Neural cell (in vitro differentiated cells): Measurements from ENCODE around the gene WDR93. TPM values are rescaled to one million over a fixed set of nuclear protein-coding genes. Genes with fewer than 3 reads are reported as not detected.

Experiments used
- H2AFZ ChIP-seq: fragments of 200-600, 300-800 bp; sonication (generic), shearing (Covaris generic); 2 replicates; pipeline ENCODE4 v1.6.0; 2014; ENCODE audit warnings: low read depth, mild to moderate bottlenecking, antibody characterized with exemption, low read length, moderate library complexity
- H3F3A ChIP-seq: fragments of 200-600 bp; shearing (Covaris generic); 2 replicates; pipeline ENCODE4 v1.6.1; 2016; ENCODE audit warnings: mild to moderate bottlenecking, moderate library complexity, mixed read lengths, antibody characterized with exemption, low read length; ENCODE audit not compliant: insufficient read depth, poor library complexity, severe bottlenecking
- H3K27ac ChIP-seq: fragments of 200-600, 300-800 bp; sonication (generic), shearing (Covaris generic); 2 replicates; pipeline ENCODE4 v1.5.1; 2014; ENCODE audit warnings: mild to moderate bottlenecking, low read length, moderate library complexity
- H3K27me3 ChIP-seq: fragments of 300-800, 200-600 bp; sonication (generic), shearing (Covaris generic); 2 replicates; pipeline ENCODE4 v1.6.0; 2014; ENCODE audit warnings: mild to moderate bottlenecking, low read depth, low read length, moderate library complexity; ENCODE audit not compliant: insufficient read depth
- H3K36me3 ChIP-seq: fragments of 300-800, 200-600 bp; sonication (generic), shearing (Covaris generic); 2 replicates; pipeline ENCODE4 v1.5.1; 2014; ENCODE audit warnings: mild to moderate bottlenecking, antibody characterized with exemption, low read length, moderate library complexity; ENCODE audit not compliant: insufficient read depth
- H3K4me2 ChIP-seq: fragments of 300-800, 200-600 bp; sonication (generic), shearing (Covaris generic); 2 replicates; pipeline ENCODE4 v1.6.0; 2014; ENCODE audit warnings: mild to moderate bottlenecking, low read length
- H3K4me3 ChIP-seq: fragments of 300-800, 200-600 bp; sonication (generic), shearing (Covaris generic); 2 replicates; pipeline ENCODE4 v1.5.1; 2014; ENCODE audit warnings: mild to moderate bottlenecking, low read length, moderate library complexity
- H3K79me2 ChIP-seq: fragments of 200-600 bp; shearing (Covaris generic); replicated peaks from 2 replicates; pipeline ENCODE4 v1.6.0; 2014; ENCODE audit warnings: mild to moderate bottlenecking, low read length, moderate library complexity; ENCODE audit not compliant: insufficient read depth
- H3K9ac ChIP-seq: fragments of 300-800, 200-600 bp; sonication (generic), shearing (Covaris generic); 2 replicates; pipeline ENCODE4 v1.6.1; 2016; ENCODE audit warnings: mild to moderate bottlenecking, low read length, mixed read lengths
- H3K9me2 ChIP-seq: fragments of 200-600 bp; shearing (Covaris generic); 2 replicates; pipeline ENCODE4 v1.6.1; 2016; ENCODE audit warnings: mild to moderate bottlenecking, low read length, mixed read lengths; ENCODE audit not compliant: insufficient read depth
- H3K9me3 ChIP-seq: fragments of 200-600, 300-800 bp; sonication (generic), shearing (Covaris generic); 2 replicates; pipeline ENCODE4 v1.6.1; 2016; ENCODE audit warnings: mild to moderate bottlenecking, mixed run types, low read length, moderate library complexity, mixed read lengths
- H4K20me1 ChIP-seq: fragments of 200-600 bp; shearing (Covaris generic); 2 replicates; pipeline ENCODE4 v1.6.1; 2016; ENCODE audit warnings: mild to moderate bottlenecking, mixed run types; ENCODE audit not compliant: insufficient read depth
- CTCF ChIP-seq: fragments of 450-650 bp; IDR thresholded peaks from 2 replicates; pipeline ENCODE4 v1.5.1; 2014; ENCODE audit warnings: antibody characterized with exemption, mild to moderate bottlenecking, moderate library complexity; ENCODE audit not compliant: poor library complexity, severe bottlenecking
- EZH2 ChIP-seq: fragments of 200-600, 300-800 bp; shearing (Covaris generic), sonication (generic); IDR thresholded peaks from 2 replicates; pipeline ENCODE4 v1.6.1; 2014; ENCODE audit warnings: antibody characterized with exemption, low read length, borderline replicate concordance, mild to moderate bottlenecking; ENCODE audit not compliant: insufficient read depth, poor library complexity, severe bottlenecking
- MXI1 ChIP-seq: fragments of 450-650 bp; conservative IDR thresholded peaks from 2 replicates; pipeline ENCODE4 v1.6.1; 2014; ENCODE audit warnings: antibody characterized with exemption, mild to moderate bottlenecking; ENCODE audit not compliant: poor library complexity, severe bottlenecking
- POLR2AphosphoS5 ChIP-seq: IDR thresholded peaks from 2 replicates; pipeline ENCODE4 v1.6.1; 2012
- RAD21 ChIP-seq: fragments of 450-650 bp; conservative IDR thresholded peaks from 2 replicates; pipeline ENCODE4 v1.6.1; 2014; ENCODE audit warnings: antibody characterized with exemption, mild to moderate bottlenecking, moderate library complexity
- polyA plus RNA-seq: library from polyadenylated mRNA; depleted of rRNA; stranded (reverse); fragments of >200 nt; gene quantifications from 2 replicates; pipeline ENCODE4 v1.2.3, GENCODE V29; 2014
- TF ChIP-seq, protein P1 (sequence below): IDR thresholded peaks from 2 replicates; pipeline ENCODE4 v1.6.1; 2012; ENCODE audit warnings: borderline replicate concordance

The WDR93 gene
- polyA plus RNA-seq, 1 donor from 2014 or later: 0.41 TPM

DNA sequence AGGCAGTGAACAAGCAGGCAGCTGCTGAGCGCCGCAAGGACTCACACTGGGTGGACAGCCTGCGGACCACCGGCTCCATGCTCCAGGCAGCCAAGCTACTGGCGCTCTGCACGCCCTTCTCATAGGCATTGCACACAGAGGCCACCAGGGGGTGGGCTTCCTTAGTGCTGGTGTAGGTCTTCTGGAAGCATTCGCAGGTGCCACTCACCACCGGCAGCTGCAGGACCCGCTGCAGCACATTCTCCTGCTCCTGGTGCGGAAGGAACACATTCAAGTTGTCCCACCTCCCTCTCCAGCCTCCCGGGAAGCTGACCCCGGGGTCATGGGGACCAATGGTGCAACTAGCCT is 17.5 kb upstream of the WDR93 start:
- Histone ChIP-seq H3K36me3 (no peaks in the 10 kb centered on the region), H2AFZ (no peak overlapping the region), H3F3A (no peaks in the 10 kb centered on the region), H3K27ac (no peak overlapping the region), H3K9ac (no peak overlapping the region), H3K9me2 (no peaks in the 10 kb centered on the region), H3K79me2 (no peaks in the 10 kb centered on the region), H4K20me1 (no peaks in the 10 kb centered on the region), H3K4me2 (no peak overlapping the region), H3K9me3 (no peaks in the 10 kb centered on the region), H3K4me3 (no peak overlapping the region), H3K27me3 (no peaks in the 10 kb centered on the region)
- TF ChIP-seq CTCF (no peak), POLR2AphosphoS5 (no peak)
- TF ChIP-seq, protein P1, sequence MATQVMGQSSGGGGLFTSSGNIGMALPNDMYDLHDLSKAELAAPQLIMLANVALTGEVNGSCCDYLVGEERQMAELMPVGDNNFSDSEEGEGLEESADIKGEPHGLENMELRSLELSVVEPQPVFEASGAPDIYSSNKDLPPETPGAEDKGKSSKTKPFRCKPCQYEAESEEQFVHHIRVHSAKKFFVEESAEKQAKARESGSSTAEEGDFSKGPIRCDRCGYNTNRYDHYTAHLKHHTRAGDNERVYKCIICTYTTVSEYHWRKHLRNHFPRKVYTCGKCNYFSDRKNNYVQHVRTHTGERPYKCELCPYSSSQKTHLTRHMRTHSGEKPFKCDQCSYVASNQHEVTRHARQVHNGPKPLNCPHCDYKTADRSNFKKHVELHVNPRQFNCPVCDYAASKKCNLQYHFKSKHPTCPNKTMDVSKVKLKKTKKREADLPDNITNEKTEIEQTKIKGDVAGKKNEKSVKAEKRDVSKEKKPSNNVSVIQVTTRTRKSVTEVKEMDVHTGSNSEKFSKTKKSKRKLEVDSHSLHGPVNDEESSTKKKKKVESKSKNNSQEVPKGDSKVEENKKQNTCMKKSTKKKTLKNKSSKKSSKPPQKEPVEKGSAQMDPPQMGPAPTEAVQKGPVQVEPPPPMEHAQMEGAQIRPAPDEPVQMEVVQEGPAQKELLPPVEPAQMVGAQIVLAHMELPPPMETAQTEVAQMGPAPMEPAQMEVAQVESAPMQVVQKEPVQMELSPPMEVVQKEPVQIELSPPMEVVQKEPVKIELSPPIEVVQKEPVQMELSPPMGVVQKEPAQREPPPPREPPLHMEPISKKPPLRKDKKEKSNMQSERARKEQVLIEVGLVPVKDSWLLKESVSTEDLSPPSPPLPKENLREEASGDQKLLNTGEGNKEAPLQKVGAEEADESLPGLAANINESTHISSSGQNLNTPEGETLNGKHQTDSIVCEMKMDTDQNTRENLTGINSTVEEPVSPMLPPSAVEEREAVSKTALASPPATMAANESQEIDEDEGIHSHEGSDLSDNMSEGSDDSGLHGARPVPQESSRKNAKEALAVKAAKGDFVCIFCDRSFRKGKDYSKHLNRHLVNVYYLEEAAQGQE: no peak

GRCh38 chr15:89674526-89674925 is 16.1 kb upstream of the WDR93 start:
- TF ChIP-seq CTCF: no peak
- TF ChIP-seq POLR2AphosphoS5: no peak
- no peak for TF ChIP-seq RAD21
- TF ChIP-seq, protein P1: no peak
- TF ChIP-seq MXI1: no peak
- no peak for TF ChIP-seq EZH2
- Histone ChIP-seq H4K20me1 (no peaks in the 10 kb centered on the region), H3K4me3 (no peak overlapping the region), H3K9me2 (no peaks in the 10 kb centered on the region), H3K9ac (no peak overlapping the region), H3K27me3 (no peaks in the 10 kb centered on the region), H2AFZ (no peak overlapping the region), H3K9me3 (no peaks in the 10 kb centered on the region), H3K36me3 (no peaks in the 10 kb centered on the region), H3K4me2 (no peak overlapping the region), H3K79me2 (no peaks in the 10 kb centered on the region), H3F3A (no peaks in the 10 kb centered on the region), H3K27ac (no peak overlapping the region)
